ENCODE data around the gene PTK6.
"Not testable (repeated sequence)": the region's sequence is repeated elsewhere in the genome, so short reads cannot be mapped to it uniquely, and the experiment has no call there.

The PTK6 gene

DNA sequence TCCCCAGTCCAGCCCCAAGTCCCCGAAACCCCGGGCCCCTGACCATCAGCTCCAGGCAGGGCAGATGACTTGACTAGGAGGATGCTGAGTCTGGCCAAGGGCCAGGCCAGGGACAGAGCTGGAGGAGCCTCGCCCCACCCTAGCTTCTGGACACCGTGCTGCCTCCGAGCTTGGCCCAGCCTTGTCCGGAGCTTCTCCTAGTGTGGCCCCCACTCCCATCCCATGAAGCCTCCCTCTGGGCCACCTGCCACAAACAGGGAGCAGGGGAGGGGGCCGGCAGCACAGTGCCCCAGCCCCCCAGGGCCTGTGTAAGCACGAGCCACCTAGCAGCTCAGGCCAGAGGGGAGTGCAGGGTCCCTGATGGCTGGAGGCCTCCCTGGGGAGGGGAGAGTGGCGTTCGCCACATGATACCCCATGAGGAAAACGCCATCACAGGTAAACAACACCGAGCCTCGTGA, 43.6 kb downstream of the PTK6 start:
- DNase-seq (ENCODE audit: low spot score): no peak

- DNase-seq (ENCODE audit: low spot score): no peak
Observed at GRCh38 chr20:63492982-63493381, 44.2 kb downstream of the PTK6 start.

DNA sequence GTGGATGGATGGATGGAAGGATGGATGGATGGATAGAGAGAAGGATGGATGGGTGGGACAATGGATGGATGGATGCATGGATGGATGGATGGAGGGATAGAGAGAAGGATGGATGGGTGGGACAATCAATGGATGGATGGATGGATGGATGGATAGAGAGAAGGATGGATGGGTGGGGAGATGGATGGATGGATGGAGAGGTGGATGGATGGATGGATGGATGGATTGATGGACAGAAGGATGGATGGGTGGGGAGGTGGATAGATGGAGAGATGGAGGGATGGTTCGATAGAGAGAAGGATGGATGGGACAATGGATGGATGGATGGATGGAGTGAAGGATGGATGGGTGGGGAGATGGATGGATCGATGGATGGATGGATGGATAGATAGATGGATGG, 44.7 kb downstream of the PTK6 start:
- DNase-seq (ENCODE audit: low spot score): no peak

- no peak for DNase-seq (ENCODE audit: low spot score)
Observed at GRCh38 chr20:63491635-63492230, 45.4 kb downstream of the PTK6 start.

DNA sequence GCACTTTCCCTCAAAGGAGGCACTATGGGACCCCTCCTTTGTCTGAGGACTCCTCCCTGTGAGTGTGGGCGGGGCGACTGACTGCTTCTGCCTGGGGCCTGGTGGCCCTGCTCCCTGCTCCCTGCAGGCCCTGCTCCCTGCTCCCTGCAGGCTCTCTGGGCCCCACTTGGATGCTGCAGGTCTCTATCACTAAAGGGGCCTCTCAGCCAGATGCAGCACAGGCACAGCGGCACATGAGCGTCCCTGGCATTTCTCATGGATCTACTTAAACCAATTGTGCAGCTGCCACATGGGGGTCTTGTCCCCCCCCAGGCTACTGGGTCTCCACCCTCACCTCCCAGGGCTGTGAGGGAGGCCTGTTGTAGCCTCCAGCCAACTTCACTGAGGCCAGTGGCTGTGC, 46.1 kb downstream of the PTK6 start:
- no peak for DNase-seq (ENCODE audit: low spot score)

DNA sequence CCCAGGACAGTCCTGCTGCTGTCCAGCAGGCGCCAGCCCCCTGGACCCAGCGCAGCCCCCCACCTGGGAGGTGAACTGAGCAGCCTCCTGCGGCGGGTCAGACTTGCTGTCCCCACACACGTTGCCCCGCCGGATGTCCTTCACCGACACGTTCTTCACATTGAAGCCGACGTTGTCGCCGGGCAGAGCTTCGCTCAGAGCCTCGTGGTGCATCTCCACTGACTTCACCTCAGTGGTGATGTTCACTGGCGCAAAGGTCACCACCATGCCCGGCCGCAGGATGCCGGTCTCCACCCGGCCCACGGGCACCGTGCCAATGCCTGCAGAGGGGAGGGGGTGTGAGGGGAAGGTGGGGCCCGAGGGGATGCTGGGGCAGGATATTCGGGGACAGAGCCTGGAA, 46.8 kb downstream of the PTK6 start:
- no peak for DNase-seq (ENCODE audit: low spot score)

DNA sequence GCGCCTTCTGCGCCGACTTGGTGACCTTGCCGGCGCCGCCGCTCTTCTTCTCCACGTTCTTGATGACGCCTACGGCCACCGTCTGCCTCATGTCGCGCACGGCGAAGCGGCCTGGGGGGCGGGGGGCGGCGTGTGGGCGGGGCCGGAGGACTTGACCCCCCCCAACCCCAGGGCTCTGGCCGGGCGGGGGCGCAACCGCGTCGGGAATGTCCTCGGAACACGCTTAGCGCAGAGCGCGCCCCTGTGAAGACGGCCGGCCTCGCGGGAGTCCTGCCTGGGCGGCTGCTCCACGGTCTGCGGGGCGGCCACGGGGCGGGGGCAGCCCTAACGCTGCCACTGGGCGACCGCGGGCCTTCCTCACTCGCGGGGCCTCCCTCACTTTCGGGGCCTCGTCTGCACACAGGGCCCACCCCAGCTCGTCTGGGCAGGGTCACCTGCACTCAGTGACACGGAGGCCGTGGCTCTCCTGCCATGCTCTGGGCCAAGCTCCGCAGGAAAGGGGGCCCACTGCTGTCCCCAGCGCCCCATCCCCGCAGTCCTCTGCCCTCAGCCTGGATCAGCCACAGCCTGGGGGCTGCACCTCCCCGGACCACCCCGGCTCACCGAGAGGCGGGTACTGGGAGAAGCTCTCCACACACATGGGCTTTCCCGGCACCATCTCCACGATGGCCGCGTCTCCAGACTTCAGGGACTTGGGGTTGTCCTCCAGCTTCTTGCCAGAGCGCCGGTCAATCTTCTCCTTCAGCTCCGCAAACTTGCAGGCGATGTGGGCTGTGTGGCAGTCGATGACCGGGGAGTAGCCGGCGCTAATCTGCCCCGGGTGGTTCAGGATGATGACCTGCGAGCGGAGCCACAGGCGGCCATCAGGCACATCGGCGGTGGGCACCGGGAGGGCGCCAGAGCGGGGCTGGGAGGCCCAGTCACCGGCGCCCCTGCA, 48.6 kb downstream of the PTK6 start:
- DNase-seq (ENCODE audit: low spot score): no peak

DNA sequence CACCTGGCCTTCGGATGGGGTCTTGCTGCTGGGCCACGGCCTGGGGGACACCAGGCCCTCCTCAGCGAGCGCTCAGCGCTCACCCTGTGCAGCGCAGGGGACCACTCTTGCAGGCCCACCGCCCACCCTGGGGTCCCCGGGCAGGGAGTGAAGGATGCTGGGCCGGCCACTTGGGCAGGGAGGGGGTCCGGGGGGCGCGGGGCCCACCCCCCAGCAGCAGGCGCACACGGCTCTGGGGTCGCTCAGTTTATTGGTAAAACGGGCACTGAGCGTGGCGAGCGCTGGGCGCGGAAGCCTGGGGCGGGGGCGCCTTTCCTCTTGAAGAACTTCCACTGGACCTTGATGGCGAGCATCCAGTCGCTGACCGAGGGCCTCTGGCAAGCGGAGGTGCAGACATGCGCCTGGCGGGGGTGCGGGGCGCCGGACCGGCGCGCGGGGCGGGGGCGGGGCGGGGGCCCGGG, 49.4 kb downstream of the PTK6 start:
- no peak for DNase-seq (ENCODE audit: low spot score)

DNA sequence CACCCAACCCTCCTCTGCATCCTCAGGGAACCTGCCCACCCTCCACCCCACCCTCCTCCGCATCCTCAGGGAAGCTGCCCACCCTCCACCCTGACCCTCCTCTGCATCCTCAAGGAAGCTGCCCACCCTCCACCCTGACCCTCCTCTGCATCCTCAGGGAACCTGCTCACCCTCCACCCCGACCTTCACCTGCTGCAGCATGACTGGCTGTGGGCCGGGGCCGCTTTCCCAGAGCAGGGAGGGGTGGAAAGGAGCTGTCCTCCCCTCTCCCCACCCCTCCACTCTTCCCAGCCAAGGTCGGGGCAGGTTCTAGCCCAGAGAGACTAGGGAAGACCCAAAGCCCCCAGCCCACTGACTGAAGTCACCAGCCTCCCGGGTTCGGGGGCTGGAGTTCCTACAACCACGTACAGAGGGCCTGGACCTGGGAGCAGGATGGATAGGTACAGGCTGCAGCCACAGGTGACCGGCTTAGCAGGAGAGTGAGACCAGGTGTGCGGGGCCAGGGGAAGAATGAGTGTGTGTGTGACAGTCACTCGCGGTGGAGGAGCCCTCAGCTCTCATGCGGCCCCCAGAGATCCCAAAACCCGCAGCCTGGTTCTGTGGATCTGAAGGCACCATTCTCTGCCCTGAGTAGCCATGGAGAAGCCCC, 49.9 kb downstream of the PTK6 start:
- DNase-seq (ENCODE audit: low spot score): no peak

- no peak for DNase-seq (ENCODE audit: low spot score)
Observed at GRCh38 chr20:63486300-63486855, 50.8 kb downstream of the PTK6 start.

GRCh38 chr20:63484651-63485403, 52.3 kb downstream of the PTK6 start:
- DNase-seq (ENCODE audit: low spot score): no peak

DNA sequence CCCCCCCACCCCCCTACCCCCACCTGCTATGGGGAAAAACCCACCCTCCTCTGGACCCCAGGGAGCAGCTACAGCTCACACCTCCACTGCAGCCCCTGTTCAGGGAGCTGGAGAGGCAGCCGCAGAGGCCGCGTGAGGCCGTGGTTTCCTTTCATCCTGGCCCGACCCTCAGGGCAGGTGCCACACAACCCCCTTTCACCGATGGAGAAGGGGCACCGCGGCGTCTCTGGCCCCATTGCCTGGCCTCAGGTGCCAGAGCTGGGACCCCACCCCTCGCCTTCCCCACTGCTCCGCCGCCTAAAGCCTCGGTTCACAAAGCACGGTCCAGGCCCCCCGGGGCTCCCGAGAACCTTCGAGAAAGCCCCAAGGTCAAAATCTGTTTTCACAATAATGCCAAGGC, 52.9 kb downstream of the PTK6 start:
- DNase-seq (ENCODE audit: low spot score): no peak

GRCh38 chr20:63483834-63484233, 53.3 kb downstream of the PTK6 start:
- DNase-seq (ENCODE audit: low spot score): peak; percentile 9

- no peak for DNase-seq (ENCODE audit: low spot score)
Observed at GRCh38 chr20:63482021-63482587, 55.1 kb downstream of the PTK6 start.

- DNase-seq (ENCODE audit: low spot score): no peak
Observed at GRCh38 chr20:63481503-63481902, 55.7 kb downstream of the PTK6 start.

DNA sequence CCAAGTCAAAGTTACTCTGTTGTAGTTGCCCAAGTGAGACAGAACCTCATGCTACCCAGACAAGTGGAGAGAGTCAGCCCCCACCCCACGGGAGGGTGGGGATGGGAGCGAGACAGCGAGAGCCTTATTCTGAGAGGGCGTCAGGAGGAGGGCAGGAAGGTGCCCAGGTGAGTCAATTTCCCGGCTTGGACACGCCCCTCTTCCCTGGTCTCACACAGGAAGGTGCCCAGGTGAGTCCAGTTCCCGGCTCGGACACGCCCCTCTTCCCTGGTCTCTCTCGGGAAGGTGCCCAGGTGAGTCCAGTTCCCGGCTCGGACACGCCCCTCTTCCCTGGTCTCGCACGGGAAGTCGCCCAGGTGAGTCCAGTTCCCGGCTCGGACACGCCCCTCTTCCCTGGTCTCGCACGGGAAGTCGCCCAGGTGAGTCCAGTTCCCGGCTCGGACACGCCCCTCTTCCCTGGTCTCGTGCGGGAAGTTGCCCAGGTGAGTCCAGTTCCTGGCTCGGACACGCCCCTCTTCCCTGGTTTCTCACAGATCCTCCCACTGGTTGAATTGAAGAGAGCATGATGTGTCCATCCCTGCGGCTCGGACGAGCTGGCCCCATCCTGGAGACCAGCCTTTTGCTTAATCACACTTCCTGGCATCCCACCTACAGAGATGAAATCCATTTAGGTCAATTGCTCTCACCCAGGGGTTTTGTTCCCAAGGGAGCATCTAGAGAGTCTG, 57.3 kb downstream of the PTK6 start:
- DNase-seq (ENCODE audit: low spot score): not testable (repeated sequence)

- DNase-seq (ENCODE audit: low spot score): no peak
Observed at GRCh38 chr20:63478346-63479302, 58.6 kb downstream of the PTK6 start.

Measured in kidney tubule cell (primary cell).